OCI-LY3 (cell line): ENCODE data around the gene FCER2.

Experiments
- CTCF ChIP-seq: fragments of 200-600, 300-600 bp; sonication (generic); IDR thresholded peaks from 2 replicates; pipeline ENCODE4 v1.5.1; 2014; ENCODE audit warnings: antibody characterized with exemption, low read length, low read depth
- EZH2phosphoT487 ChIP-seq: fragments of 200-600 bp; shearing (Covaris generic); IDR thresholded peaks from 2 replicates; pipeline ENCODE4 v1.6.1; 2018; ENCODE audit warnings: antibody characterized with exemption, mixed run types, low read depth

GRCh38 chr19:7681340-7682174, 20.4 kb downstream of the FCER2 start:
- TF ChIP-seq CTCF (peak; percentile 40), EZH2phosphoT487 (no peak)
